ENCODE results near the gene KCNJ15.

DNA sequence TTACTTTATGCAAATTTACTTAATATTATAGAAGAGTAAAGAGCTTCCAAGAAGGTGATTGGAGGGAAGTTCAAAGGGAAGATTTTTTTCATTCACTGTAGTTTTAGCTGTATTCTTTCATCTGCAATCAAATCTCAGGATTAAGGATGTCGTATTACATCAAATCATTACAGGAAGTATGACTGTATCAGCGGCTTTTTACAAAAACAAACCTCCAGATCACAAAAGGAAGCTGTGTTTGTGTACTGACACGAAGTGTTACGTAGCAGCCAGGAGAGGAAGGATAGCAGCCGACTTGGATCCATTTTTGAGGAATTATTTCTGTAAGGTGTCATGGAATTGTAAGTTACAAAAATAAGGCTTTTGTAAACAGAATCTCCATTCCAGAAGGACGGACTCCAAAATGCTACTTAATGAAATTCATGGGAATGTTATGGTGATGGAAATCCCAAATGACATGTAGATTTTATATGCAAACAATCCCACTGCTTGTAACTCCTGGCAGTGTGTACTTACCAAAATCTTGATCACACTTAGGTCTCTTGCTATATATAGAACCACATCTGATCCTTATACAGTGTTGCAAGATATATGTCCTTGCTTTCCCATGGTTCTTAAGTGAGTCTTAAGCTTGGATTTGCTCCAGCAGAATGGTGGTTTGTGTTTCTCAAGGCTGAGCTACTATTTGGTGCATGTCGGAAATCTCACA lies 49.8 kb downstream of the KCNJ15 start:
- TF ChIP-seq POLR2AphosphoS5 (IDR thresholded peaks at IDR 0.05; ENCODE audit: low read depth, low read length) (no peak), POLR2A (IDR thresholded peaks at IDR 0.05; ENCODE audit: low read depth, low read length) (no peak), TAF1 (IDR thresholded peaks at IDR 0.05; ENCODE audit: low read depth, low read length) (no peak)

All from GM12891 (cell line).